GM21786 (cell line): ENCODE measurements around the gene BCR.

Experiments
- ATAC-seq: cut with Tn5 transposase; IDR thresholded peaks from one replicate; pipeline ENCODE4 v1.9.1; 2021; ENCODE audit not compliant: unreplicated experiment

BCR gene

DNA sequence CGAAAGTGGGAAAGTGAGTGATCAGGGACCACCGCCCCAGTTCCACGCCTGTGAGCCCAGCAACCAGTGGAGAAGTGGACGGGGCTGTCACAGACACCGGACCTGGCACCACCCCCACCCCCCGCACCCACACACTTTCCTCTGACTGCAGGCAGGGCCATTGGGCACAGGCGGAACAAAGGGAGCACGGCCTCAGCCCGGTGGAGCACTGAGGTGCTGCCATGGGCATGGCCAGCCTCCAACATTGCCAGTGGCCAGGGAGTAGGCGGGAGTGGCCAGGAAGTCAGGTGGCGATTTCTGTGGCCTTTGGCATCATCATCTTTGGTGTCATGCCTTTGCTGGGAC, 78.5 kb downstream of the BCR start:
- no peak for ATAC-seq

GRCh38 chr22:23259916-23260644, 79.8 kb downstream of the BCR start:
- ATAC-seq: no peak

DNA sequence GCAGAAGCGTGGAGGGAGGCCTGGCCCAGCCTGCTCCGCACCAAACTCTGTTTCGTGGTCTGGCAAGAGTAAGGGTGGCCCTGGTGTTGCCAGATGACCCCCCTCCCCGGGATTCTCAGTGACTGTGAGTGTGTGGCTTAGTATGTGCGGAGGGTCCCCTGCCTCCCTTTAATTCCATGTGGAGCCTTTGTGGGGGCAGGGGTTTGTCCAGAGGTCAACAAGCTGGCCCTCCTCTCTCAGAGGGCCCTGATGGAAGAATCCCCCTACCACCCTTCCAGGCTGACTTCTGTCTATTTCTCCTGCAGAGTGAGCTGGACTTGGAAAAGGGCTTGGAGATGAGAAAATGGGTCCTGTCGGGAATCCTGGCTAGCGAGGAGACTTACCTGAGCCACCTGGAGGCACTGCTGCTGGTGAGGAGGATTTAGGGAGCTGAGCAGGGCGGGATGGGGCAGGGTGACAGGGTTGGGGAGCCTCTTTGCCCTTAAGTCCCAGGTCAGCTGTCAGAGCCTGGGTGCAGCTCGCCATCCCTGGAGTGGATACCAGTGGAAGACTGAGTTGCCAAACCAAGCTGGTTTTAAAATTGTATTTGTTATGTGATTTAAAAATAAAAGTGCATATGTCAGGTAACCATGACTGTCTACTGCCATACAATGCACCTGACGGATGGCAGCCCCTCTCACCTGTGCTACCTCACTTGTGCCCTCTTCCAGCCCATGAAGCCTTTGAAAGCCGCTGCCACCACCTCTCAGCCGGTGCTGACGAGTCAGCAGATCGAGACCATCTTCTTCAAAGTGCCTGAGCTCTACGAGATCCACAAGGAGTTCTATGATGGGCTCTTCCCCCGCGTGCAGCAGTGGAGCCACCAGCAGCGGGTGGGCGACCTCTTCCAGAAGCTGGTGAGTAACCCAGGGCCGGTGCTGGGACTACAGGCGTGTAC, 80.6 kb downstream of the BCR start:
- ATAC-seq: no peak

- ATAC-seq: no peak
Measured at GRCh38 chr22:23261900-23262450, 81.7 kb downstream of the BCR start.

GRCh38 chr22:23262518-23263332, 82.4 kb downstream of the BCR start:
- no peak for ATAC-seq

DNA sequence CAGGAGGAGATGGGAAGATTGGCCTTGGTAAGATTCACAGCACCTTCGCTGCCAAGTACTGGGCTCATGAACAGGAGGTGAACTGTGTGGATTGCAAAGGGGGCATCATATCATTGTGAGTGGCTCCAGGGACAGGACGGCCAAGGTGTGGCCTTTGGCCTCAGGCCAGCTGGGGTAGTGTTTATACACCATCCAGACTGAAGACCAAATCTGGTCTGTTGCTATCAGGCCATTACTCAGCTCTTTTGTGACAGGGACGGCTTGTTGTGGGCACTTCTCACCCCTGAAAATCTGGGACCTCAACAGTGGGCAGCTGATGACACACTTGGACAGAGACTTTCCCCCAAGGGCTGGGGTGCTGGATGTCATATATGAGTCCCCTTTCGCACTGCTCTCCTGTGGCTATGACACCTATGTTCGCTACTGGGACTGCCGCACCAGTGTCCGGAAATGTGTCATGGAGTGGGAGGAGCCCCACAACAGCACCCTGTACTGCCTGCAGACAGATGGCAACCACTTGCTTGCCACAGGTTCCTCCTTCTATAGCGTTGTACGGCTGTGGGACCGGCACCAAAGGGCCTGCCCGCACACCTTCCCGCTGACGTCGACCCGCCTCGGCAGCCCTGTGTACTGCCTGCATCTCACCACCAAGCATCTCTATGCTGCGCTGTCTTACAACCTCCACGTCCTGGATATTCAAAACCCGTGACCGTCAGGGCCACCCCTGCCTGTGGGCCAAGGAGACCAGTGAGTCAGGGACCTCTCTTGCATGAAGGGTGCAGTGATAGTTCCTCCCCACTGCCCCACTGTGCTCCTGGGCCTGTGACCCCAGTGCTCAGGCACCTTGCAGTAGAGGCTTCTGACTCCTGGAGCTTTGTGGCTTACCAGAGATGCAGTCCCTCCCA, 83.6 kb downstream of the BCR start:
- ATAC-seq: no peak

GRCh38 chr22:23264610-23265367, 84.5 kb downstream of the BCR start:
- ATAC-seq: no peak

DNA sequence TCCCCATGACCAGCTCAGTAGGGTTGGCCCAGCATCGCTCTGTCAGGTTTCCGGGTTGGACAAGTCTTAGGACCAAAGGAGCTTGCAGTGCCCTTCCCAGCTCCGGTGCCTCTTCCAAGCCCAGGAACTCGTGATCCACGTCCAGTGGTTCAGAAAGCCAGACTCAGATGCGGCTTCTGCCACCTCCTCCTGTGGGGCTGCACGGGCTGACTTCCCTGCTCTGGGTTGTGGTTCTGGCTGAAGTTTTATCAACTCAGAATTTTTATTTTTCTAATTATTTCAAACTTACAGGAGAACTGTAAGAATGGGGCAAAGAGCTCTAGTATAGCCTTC, 85.0 kb downstream of the BCR start:
- no peak for ATAC-seq

DNA sequence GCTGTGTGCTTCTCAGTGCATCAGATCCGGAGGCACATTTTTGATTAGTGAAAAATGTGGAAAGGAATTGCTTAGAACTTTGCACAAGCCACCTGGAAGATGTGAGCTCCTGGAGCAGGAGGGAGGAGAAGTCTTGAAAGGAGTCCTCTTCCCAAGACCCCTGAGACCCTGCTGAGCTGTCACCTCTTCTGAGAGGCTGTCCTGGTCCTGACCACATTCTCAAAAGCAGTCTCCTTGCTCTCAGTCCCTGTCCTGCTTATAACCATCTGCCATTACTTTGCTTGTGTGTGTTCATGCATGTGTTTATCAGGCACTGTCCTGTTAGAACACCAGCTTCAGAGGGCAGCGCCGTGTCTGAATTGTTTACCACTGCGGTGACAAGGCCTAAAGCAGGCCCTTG, 86.5 kb downstream of the BCR start:
- no peak for ATAC-seq

DNA sequence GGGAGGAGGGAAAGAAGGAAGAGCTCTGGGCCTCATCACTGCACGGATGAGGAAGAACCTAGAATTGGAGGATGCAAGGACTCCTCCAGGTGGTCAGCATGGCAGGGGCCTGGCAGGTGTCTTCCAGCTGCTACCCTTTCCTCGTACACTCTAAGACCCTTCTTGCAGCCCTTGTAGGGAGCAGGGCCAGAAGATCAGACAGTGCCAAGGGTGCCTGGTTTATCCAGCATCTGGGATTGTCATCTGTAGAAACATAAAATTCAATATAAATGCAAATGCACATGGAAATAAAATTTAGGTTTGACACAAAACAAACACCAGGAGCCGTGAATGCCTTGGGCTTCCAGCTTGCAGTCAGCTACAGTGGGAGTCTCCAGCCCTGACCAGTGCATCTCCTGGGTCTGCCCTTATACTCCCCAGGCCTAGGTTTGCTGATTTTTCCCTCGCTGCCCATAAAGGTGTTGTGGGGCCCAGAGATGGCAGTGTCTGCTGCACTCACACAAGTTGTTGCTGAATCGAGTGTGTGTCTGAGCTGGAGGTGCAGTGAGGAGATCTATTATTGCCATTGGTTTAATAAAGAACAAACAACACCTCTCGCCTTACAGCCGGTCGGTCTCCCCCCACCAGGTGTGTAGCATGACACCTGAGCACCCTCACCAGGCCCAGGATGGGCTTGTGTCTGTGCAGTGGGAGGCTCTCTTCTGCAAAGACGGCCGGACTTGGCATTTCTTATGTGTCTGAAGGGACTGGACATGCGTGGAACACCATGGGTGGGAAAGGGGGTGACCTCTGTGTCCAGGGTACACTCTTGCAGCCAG, 87.1 kb downstream of the BCR start:
- ATAC-seq: no peak

GRCh38 chr22:23268139-23268712, 87.9 kb downstream of the BCR start:
- no peak for ATAC-seq

- ATAC-seq: no peak
Measured at GRCh38 chr22:23268877-23269276, 88.6 kb downstream of the BCR start.

GRCh38 chr22:23269441-23270211, 89.3 kb downstream of the BCR start:
- ATAC-seq: no peak

DNA sequence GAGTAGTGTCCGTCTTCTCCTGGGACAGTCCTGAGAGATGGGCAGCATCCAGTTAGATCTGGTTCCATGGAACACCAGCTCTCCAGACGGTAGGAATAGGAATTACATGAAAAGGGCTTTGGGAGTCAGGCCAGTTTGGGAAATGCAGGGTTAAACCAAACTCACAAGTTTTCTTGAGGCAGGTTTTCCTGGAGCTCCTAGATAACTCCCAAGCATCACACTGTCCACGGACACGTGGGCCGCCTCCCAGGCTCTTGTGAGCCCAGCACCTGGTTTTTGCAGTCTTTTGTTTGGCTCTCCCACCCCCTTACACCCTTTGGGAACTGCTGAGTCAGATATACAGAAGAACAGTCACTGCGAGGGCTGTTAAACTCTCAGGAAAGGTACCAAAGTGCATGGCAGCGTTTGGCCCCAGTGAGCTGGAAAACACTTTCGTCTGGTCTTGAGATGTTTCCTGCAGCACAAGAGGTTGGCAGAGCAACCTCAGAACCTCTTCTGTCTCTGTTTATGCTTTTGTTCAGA, 90.0 kb downstream of the BCR start:
- no peak for ATAC-seq

GRCh38 chr22:23270798-23271596, 90.7 kb downstream of the BCR start:
- ATAC-seq: no peak

- no peak for ATAC-seq
Measured at GRCh38 chr22:23271597-23271908, 91.2 kb downstream of the BCR start.

DNA sequence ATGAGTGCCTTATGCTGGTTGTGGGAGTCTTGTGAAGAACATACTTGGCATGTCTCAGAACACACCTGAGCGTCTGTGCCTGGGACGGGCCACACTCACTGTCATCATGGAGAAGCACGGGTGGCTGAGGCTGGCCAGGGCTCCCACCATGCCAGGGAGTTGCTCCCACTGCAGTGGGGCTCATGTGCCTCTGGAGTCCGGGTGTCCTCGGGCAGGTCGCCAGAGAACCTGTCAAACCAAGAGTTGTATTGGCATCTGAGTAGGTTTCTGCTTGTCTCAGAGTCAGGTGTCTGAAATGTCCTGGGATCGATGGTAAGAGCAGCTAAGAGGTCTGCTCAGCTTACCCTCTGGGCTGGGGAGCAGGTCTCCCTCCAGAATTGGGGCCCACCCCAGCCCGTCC, 92.1 kb downstream of the BCR start:
- ATAC-seq: no peak
